Gastrocnemius medialis (tissue), 4 donors: ENCODE measurements around the gene CCDC27.

Experiments
- POLR2A ChIP-seq, 2 donors: fragments of 450-650 bp; IDR thresholded peaks; one replicate each; pipeline ENCODE4 v1.6.1; 2017; ENCODE audit warnings: antibody characterized with exemption in 2 of 2, mild to moderate bottlenecking in 2 of 2, moderate library complexity in 2 of 2
- TF ChIP-seq, protein P1 (sequence below), 5 experiments: fragments of 450-650 bp in 3 of 5; fragments of 200-600 bp in 2 of 5; sonication (generic) in 2 of 5; IDR thresholded peaks in 4 of 5; conservative IDR thresholded peaks in 1 of 5; 1 replicate in 4 of 5; 2 replicates in 1 of 5; pipeline ENCODE4 v1.5.1; 2016 to 2019; ENCODE audit warnings: antibody characterized with exemption in 5 of 5, mild to moderate bottlenecking in 3 of 5, moderate library complexity in 3 of 5

- TF ChIP-seq, protein P1, sequence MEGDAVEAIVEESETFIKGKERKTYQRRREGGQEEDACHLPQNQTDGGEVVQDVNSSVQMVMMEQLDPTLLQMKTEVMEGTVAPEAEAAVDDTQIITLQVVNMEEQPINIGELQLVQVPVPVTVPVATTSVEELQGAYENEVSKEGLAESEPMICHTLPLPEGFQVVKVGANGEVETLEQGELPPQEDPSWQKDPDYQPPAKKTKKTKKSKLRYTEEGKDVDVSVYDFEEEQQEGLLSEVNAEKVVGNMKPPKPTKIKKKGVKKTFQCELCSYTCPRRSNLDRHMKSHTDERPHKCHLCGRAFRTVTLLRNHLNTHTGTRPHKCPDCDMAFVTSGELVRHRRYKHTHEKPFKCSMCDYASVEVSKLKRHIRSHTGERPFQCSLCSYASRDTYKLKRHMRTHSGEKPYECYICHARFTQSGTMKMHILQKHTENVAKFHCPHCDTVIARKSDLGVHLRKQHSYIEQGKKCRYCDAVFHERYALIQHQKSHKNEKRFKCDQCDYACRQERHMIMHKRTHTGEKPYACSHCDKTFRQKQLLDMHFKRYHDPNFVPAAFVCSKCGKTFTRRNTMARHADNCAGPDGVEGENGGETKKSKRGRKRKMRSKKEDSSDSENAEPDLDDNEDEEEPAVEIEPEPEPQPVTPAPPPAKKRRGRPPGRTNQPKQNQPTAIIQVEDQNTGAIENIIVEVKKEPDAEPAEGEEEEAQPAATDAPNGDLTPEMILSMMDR (IDR thresholded peaks at IDR 0.05 in 4 of 5, conservative IDR thresholded peaks at IDR 0.05 in 1 of 5): no peak
- no peak for TF ChIP-seq POLR2A (IDR thresholded peaks at IDR 0.05)
These were observed 64.3 kb downstream of the CCDC27 start for GRCh38 chr1:3816331-3817137.
